Measurements from ENCODE around the gene AHCTF1. TPM values are rescaled to one million over a fixed set of nuclear protein-coding genes. Genes with fewer than 3 reads are reported as not detected.

Gene AHCTF1, protein sequence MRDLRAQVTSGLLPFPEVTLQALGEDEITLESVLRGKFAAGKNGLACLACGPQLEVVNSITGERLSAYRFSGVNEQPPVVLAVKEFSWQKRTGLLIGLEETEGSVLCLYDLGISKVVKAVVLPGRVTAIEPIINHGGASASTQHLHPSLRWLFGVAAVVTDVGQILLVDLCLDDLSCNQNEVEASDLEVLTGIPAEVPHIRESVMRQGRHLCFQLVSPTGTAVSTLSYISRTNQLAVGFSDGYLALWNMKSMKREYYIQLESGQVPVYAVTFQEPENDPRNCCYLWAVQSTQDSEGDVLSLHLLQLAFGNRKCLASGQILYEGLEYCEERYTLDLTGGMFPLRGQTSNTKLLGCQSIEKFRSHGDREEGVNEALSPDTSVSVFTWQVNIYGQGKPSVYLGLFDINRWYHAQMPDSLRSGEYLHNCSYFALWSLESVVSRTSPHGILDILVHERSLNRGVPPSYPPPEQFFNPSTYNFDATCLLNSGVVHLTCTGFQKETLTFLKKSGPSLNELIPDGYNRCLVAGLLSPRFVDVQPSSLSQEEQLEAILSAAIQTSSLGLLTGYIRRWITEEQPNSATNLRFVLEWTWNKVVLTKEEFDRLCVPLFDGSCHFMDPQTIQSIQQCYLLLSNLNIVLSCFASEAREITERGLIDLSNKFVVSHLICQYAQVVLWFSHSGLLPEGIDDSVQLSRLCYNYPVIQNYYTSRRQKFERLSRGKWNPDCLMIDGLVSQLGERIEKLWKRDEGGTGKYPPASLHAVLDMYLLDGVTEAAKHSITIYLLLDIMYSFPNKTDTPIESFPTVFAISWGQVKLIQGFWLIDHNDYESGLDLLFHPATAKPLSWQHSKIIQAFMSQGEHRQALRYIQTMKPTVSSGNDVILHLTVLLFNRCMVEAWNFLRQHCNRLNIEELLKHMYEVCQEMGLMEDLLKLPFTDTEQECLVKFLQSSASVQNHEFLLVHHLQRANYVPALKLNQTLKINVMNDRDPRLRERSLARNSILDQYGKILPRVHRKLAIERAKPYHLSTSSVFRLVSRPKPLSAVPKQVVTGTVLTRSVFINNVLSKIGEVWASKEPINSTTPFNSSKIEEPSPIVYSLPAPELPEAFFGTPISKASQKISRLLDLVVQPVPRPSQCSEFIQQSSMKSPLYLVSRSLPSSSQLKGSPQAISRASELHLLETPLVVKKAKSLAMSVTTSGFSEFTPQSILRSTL (N-terminal part only)
- 29.5 TPM for polyA plus RNA-seq (2013, experiment 1 of 2; ENCODE audit: insufficient read length)
- polyA plus RNA-seq (2013, experiment 2 of 2; ENCODE audit: insufficient read length) = 28.7 TPM

DNA sequence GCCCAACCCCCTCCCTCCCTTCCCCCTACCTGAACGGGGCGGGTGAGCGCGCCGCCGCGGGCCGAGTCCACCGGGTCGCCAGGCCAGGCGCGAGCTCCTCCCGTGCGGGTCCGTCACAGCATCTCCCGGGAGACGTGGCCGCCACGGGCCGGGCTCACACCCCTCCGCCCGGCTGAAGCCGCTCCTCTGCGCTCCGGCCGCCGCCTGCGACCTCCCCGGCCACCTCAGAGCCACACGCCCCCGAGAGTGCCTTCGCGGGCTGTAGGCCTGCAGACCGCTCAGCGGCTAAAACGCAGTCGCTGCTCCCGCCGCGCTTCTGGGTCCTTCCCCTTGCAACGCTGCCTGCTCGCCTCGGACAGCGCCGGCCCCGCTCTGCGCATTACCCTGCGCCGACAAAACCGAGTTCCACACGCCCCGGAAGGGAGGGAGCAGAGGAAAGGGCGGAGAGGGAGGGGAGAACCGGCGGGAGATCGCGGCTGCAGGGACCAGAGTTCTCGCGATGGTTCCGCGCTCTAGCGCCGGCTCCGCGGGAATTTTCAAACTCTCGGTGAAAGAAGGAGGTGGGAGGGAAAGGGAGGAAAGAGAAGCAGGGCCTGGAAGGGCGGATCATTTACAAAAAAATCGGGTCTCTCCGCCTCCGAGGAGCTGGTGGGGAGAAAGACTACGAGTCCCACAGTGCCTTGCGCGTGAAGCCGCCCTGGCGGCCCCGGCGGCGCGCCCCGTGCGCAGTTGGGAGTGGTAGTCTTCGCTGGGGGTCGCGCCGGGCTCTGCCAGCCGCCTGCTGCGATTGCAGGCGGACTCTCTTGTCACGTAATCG is at the start of gene AHCTF1:
Gene AHCTF1 (minus strand): TSS at position 400 of the 817 bp plus-strand sequence. CDS start 13,578 bp downstream, outside the sequence.
- DNase-seq = peak; percentile 99

DNA sequence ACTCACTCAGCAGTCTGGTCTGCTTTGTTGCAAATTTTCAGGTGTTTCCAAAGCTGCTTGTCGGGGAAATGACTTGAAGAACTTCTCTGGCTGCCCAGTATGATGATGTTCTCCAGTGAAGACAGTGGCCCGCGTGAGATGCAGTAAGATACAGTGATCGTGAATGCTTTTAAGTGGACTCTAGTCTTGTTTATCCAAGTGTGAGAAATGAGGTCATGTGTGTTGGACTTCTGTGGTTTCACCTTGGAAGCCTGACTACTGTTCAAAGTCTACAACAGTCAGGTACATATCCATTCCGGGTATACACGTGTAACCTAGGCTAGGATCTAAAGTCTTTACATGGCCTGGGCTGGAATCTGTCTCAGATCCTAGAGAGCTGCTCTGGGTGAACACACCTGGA is 47.0 kb upstream of the AHCTF1 start:
- DNase-seq = no peak

DNA sequence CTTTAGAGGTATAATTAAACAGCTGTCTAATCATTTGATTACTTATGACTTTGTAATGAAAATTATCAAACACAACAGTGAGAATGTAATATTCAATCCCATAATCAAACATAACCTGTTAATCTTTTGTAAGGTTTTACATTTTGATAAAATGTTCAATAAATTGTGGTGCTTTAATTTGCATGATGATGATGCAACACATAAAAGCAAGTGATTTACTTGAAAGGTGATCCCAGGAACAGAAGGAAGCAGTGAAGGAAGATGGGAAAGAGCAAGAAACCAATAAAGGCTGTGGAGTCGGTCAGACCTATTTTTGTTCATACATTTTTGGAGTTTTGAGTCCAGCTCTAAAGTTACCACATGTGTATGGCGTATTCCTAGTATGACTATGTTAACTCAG is 46.5 kb upstream of the AHCTF1 start:
- no peak for DNase-seq

DNA sequence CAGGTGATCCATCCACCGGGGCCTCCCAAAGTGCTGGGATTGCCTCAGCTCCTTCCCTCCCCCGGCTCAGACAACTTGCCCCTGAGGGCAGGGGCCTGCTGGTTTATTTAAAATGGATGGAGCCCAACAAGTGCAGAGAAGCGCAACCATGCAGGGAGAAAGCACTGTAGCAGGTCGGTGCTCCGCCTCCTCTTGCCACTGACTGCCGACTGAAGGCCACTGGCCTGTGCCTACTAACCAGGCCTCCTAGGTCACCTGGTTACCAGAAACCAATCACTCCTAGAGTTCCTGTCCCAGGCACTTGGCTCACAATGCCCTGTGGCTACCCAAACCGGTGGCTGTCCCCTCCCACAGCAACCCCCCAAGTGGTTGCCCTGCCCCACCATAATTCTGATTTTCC is 40.2 kb upstream of the AHCTF1 start:
- DNase-seq = no peak

DNA sequence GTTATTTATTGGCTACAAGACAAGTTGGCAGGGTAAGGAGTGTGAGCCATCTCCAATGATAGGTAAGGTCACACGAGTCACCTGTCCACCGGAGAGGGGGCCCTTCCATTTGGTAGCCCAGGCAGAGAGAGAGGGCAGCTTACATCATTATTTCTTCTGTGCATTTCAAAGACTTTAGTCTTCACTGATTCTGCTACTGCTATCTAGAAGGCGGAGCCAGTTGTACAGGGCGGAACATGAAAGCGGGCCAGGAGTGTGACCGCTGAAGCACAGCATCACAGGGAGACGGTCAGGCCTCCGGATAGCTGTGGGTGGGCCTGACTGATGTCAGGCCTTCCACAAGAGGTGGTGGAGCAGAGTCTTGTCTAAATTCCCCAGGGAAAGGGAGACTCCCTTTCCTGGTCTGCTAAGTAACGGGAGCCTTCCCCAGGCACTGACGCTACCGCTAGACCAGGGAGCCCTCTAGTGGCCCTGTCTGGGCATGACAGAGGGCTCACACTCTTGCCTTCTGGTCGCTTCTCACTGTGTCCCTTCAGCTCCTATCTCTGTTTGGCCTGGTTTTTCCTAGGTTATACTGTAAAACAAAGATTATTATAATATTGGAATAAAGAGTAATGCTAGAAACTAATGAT is 39.5 kb upstream of the AHCTF1 start:
- DNase-seq = peak; percentile 2

DNA sequence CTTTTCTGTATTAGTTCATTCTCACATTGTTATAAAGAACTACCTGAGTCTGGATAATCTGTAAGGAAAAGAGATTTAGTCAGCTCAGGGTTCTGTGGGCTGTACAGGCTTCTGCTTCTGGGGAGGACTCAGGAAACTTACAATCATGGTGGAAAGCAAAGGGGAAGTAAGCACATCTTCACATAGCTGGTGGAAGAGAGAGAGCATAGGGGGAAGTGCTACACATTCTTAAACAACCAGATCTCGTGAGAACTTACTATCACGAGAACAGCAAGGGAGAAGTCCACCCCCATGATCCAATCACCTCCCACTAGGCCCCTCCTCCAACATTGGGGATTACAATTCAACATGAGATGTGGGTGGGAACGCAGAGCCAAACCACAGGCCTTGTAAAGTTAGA is 37.9 kb upstream of the AHCTF1 start:
- no peak for DNase-seq

DNA sequence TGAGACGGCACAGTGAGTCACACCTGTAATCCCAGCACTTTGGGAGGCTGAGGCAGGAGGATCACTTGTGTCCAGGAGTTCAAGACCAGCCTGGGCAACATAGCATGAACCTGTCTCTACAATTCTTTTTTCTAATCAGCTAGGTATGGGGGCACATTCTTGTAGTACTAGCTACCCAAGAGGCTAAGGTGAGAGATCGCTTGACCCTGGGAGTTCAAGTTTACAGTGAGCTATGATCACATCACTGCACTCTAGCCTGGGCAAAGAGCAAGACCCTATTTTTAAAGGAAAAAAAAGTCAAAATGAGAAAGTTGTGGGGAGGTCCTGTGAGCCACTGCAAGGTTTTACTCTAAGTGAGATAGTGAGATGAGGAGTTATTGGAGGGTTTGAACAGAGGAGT is 34.8 kb upstream of the AHCTF1 start:
- no peak for DNase-seq

DNA sequence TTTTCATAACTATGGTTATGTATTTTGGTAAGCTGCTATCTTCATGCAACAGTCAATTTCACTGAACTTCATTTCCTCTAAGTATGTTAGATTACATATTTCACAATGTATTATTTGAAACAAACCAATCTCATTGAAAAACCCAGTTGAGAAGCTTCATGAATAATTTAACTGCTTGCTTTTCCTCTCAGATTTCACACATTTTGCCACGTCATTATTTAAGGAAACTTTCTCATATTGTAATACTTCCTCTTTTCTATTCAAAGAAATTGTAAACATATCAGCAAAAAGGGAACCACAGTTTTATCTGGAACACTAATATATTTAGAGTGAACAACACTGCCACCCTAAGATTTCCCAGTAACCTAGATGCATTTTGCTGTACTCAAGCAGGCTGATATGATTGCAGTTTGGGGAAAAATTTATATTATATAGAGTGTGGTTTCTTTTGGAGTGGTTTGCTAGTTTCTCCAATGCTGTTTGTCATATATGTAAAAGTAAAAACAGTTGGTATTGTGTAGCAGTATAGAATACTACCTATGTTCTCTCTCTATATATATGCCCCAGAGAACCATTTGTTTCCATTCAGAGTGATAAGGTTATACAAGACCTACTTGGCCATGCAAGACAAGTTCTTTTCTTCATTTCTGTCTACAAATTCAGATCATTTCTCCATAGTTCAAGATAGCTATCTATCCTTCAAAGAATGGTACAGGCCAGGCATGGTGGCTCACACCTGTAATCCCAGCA is 28.4 kb upstream of the AHCTF1 start:
- DNase-seq = no peak

DNA sequence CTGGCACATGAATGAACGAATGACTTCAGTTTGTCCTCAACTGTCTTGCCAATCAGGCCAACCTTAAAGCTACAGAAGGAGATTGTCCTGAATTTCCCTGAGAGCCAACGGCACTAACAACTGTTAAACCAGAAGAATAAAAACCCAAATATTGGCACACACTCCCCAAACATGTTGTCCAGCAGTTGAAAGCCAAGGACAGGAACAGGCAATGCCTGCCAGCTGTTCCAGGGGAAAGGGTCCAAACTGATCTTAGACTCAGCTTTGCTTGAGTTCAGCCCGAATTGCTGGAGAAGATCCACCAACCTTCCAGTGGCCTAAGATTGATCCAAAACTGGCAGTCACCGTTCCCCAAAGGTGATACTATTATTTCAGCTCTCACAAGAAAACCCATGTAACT is 22.4 kb upstream of the AHCTF1 start:
- no peak for DNase-seq

DNA sequence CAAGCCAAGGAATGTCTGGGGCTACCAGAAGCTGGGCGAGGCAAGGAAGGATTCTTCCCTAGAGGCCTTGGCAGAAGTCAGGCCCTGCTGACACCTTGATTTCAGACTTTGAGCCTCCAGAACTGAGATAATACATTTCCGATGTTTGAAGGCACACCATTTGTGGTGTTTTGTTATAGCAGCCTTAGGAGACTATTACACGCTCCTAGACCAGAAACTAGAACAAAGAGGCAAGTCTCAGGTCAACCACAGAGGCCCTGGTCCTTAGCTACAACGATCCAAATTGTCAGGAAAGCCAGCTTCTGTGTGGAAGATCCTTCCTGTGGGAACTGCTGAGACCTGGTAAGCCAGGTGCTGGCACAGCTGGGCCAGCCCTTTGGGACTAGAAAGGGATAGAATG is 19.7 kb upstream of the AHCTF1 start:
- no peak for DNase-seq

DNA sequence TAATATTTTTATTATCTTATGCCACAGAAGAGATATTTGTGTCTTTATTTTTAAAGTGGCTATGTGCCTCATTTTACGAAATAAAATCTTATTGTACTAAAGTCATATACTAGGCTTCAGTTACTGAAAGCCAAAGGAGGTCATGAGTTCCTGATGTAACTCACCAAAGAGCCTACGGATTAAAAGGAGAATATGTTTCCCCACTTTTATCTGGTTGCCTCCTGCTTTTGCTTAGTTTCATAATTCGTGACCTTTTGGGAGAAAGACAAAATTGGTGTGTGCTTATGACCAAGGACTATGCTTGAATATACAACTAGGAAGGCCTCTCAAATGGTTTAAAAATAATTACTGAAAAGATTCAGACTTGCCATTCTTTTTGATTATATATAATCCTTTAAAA is 18.2 kb upstream of the AHCTF1 start:
- no peak for DNase-seq

DNA sequence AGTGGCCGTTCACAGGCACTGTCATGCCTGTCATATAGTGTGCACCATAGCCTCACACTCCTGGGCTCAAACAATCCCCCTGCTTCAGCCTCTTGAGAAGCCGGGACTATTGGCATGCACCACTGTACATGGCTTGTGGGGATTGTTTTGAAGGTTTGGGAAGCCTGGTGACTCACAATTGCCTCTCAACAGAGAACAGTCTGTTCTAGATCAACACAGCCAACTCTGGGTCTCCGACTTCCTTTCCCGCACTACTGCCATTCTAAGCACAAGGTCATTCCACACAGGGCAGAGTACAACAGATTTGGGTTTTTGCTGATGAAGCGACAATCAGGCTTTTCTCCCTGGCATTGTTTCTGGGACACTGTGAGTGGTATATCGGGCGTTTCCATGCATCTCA is 15.5 kb upstream of the AHCTF1 start:
- peak; percentile 1 for DNase-seq

DNA sequence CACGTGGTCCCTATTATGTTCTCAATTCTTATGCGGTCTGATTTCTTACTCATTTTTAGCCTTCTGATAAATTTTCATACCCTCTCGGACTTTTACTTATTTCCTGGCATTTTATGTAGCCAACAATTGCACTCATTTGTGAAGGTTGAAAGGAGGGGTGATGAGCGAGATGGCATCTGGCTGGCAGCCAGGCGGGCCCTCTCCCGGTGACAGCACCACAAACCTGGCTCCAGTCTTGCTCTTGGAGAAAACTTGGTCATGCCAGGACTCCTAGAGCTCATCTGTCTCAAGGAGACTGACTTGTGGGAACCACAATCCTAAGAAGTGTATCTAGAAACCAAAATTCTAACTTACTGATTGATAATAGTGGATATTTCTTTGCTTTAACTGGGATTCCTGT is 14.6 kb upstream of the AHCTF1 start:
- DNase-seq = no peak

DNA sequence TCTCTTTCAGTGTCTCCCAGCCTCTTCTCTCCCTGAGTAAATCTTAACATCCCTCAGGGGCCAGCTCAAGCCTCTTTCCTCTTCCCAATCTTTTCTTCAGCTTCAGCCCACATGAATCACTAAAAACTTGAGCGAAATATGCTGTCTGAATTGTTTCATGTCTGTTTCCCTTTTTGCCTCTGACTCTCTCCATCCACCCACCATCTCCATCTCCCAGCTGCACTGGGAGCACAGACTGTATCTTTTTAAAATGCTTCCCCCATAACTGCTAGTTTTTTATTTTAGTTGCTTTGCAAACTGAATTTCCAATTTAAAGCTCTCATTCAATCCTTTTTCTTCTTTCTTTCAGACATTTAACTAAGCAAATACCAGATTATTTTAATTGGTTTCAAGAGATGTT is 3.0 kb upstream of the AHCTF1 start:
- DNase-seq = no peak

DNA sequence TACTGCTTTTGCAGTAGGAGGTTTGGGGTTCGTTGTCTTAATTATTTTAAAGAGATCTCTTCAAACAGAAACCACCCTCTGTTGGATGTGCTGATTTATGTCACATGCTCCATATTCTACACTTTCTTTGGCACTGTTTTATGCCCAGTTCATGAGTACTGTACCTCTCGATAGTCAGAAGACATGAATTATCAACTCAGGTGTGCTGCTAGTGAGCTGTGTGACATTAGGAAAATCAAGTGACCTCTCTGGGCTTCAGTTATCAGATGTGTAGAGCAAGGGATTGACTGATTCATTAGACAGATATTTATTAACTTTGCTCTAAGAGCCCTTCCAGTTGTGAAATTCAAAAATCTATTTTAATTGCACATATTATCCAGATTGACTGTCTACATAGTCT is 2.1 kb upstream of the AHCTF1 start:
- no peak for DNase-seq

DNA sequence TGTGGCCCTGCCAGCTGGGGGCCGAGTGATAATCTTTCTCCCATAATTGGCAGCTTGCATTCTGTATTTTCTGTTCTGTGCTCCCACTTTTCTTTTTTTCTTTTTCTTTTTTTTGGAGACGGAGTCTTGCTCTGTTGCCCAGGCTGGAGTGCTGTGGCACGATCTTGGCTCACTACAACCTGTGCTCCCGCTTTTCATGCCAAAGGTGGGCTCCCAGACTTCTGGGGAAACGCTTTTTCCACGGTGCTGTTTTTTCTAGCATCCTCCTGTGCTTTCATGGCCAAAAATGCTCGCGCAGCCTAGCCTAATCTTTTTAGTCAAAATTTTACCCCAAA is 585 bp upstream of the AHCTF1 start:
- DNase-seq = no peak

DNA sequence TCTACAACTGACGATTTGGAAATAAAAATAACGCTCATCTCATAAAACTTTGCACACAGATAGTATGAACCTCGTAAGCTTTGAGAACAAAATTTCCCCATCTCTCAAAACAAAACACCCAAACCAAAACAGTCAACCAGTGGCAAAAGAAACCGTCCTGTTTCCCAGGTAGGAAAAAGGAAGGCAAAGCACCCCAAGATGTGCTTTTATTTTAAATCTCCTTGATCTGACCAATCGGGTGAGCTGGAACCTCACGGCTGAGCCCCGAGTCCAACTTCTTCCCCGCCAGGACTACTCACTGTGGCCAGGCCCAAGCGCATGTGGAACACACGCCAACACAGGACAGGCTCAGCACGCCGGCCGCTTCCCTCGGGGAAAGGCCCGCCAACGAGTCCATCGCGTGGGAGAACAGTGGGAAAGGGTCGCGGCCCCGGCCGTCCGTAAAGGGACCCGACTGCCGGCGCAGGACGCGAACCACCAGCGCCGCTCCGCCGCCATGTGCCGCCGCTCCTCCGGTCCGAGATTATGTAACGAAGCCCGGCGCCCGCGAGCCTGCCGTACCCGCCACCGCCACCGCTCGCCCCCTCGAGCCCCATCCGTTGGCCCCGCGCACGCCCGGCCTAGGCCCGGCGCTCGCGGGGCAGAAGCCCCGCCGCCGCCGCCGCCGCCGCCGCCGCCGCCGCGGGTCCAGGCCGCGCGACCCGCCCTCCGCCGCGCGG is 759 bp downstream of the AHCTF1 start:
- DNase-seq = peak; percentile 49

DNA sequence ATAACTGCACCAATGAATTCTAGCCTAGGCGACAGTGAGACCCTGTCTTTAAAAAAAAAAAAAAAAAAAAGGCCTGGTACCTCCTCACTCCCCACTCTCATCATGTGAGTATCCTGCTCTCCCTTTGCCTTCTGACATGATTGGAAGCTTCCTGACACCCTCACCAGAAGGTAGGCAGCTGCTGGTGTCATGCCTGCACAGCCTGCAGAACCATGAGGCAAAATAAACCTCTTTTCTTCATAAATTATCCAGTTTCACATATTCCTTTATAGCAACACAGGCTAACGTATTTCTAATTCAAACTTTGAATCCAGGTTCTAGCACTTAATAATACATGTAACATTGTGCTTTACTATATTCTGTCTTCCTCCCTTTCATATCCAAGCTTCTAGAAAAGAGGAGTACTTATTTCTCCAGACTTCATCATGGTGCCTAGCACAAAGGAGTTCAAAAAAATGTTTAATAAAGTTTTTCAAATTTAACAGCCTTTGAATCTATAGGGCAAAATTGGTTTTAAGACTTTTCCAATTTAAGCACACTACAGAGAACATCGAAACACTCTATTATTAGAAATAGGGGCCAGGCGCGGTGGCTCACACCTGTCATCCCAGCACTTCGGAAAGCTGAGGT is 5.6 kb downstream of the AHCTF1 start:
- no peak for DNase-seq

DNA sequence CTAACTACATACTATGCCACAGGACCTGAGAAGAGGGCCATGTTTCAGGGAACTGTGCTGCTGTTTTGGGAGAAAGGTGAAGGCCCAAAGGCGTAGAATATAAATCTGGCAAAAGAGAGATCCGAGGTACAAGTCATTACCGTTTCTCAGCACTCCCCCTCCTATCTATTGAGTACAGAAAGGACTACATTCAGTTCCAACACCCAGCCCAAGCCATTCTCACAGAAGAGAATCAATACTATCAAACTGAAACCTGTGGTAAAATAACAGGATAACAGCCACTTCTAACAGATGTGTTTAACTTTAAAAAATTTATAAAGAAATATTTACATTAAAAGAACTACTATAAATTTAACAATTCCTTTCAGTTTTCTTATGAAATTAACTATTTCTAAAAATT is 7.8 kb downstream of the AHCTF1 start:
- DNase-seq = no peak

DNA sequence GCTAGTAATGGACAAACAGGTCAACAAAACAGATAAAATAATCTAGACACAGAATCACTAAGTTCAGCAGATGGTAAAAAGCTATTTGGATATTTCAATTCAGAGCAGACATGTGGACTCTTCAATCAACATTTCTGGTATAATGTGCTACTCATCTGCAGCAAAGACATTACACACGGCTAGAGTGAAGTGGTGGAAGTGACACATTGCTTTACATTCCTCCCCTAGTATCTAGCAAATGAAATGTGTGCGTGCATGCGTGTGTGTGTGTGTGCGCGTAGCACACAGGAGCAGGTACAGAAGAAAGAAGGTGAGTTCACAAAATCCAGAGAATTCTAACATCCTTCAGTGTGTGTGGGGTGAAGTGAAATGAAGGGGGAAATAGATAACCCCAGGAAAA is 8.3 kb downstream of the AHCTF1 start:
- DNase-seq = peak; percentile 32

Data from fibroblast of skin of abdomen (primary cell).